IMR-90 (cell line): Measurements from ENCODE around the gene ARHGEF7. TPM values are rescaled to one million over a fixed set of nuclear protein-coding genes. Genes with fewer than 3 reads are reported as not detected.

Source experiments
- ATAC-seq: fragments of 200-7000 bp; cut with Tn5 transposase; 2 replicates; pipeline ENCODE4 v1.9.1; 2020; ENCODE audit warnings: low read depth, mild to moderate bottlenecking, moderate library complexity
- BruUV-seq: library from RNA; stranded (reverse); fragments of 400-500 nt; replicated peaks from 2 replicates; lab custom pipeline; 2021; lab: Mats Ljungman, UMichigan
- CTCF ChIA-PET: fragments of 300-600 bp; formaldehyde crosslinking; extraction: SDS; loops from one replicate; lab custom pipeline; 2021; ENCODE audit warnings: antibody characterized with exemption; lab: Yijun Ruan, JAX
- POLR2A ChIA-PET: fragments of 300-600 bp; sonication (Branson Sonifier 250); formaldehyde crosslinking; loops from one replicate; lab custom pipeline; 2022; ENCODE audit warnings: antibody characterized with exemption; ENCODE audit not compliant: unreplicated experiment; lab: Charles Lee
- DNase-seq: peaks from one replicate; pipeline ENCODE4 v3.0.0; 2013
- H2AFZ ChIP-seq: replicated peaks from 2 replicates; pipeline ENCODE3; 2013; ENCODE audit warnings: low read length, mild to moderate bottlenecking; ENCODE audit not compliant: poor library complexity
- H2AK5ac ChIP-seq: 2 replicates; pipeline ENCODE4 v1.6.1; 2013; ENCODE audit warnings: low read depth, low read length, inconsistent platforms
- H2AK9ac ChIP-seq: replicated peaks from 2 replicates; pipeline ENCODE3; 2013; ENCODE audit warnings: mild to moderate bottlenecking, low read depth, low read length, moderate library complexity; ENCODE audit not compliant: poor library complexity
- H2BK120ac ChIP-seq: 2 replicates; pipeline ENCODE4 v1.6.1; 2013; ENCODE audit warnings: low read depth, low read length, inconsistent platforms
- H2BK15ac ChIP-seq: 3 replicates; pipeline ENCODE4 v1.6.1; 2013; ENCODE audit warnings: low read depth, low read length, inconsistent platforms
- H2BK20ac ChIP-seq: 2 replicates; pipeline ENCODE4 v1.6.1; 2013; ENCODE audit warnings: low read depth, mild to moderate bottlenecking, inconsistent platforms, low read length, moderate library complexity
- H2BK5ac ChIP-seq: 2 replicates; pipeline ENCODE4 v1.6.1; 2013; ENCODE audit warnings: mild to moderate bottlenecking, low read depth, low read length, inconsistent platforms; ENCODE audit not compliant: poor library complexity, severe bottlenecking
- H3K14ac ChIP-seq: replicated peaks from 2 replicates; pipeline ENCODE4 v1.6.1; 2013; ENCODE audit warnings: low read depth, low read length, inconsistent platforms
- H3K18ac ChIP-seq: 2 replicates; pipeline ENCODE4 v1.6.1; 2013; ENCODE audit warnings: low read depth, low read length, control low read depth
- H3K23ac ChIP-seq: 2 replicates; pipeline ENCODE4 v1.6.1; 2013; ENCODE audit warnings: low read depth, low read length, inconsistent platforms
- H3K27ac ChIP-seq: 2 replicates; pipeline ENCODE4 v1.5.1; 2013; ENCODE audit warnings: mild to moderate bottlenecking, control low read depth, low read length; ENCODE audit not compliant: insufficient read depth
- H3K27me3 ChIP-seq: 2 replicates; pipeline ENCODE4 v1.6.1; 2013; ENCODE audit warnings: low read length; ENCODE audit not compliant: control insufficient read depth, insufficient read depth
- H3K36me3 ChIP-seq: 2 replicates; pipeline ENCODE4 v1.6.1; 2013; ENCODE audit warnings: low read length, mixed read lengths; ENCODE audit not compliant: control insufficient read depth, insufficient read depth
- H3K4ac ChIP-seq: 2 replicates; pipeline ENCODE4 v1.6.1; 2013; ENCODE audit warnings: low read depth, low read length, inconsistent platforms
- H3K4me1 ChIP-seq: 2 replicates; pipeline ENCODE4 v1.6.1; 2013; ENCODE audit warnings: low read length, mixed read lengths; ENCODE audit not compliant: control insufficient read depth, insufficient read depth
- H3K4me2 ChIP-seq: 2 replicates; pipeline ENCODE4 v1.6.1; 2013; ENCODE audit warnings: low read depth, mild to moderate bottlenecking, control low read depth, low read length, moderate library complexity
- H3K4me3 ChIP-seq: 2 replicates; pipeline ENCODE4 v1.5.1; 2013; ENCODE audit warnings: low read depth, mild to moderate bottlenecking, control low read depth, low read length, moderate library complexity; ENCODE audit not compliant: insufficient read depth
- H3K56ac ChIP-seq: 2 replicates; pipeline ENCODE4 v1.6.1; 2013; ENCODE audit warnings: low read length, inconsistent platforms; ENCODE audit not compliant: insufficient read depth; ENCODE audit errors: extremely low read depth
- H3K79me1 ChIP-seq, 2 experiments: 2 replicates each; pipeline ENCODE4 v1.6.1; 2013; ENCODE audit warnings: low read length in 2 of 2, inconsistent platforms in 1 of 2, low read depth in 1 of 2
- H3K9ac ChIP-seq: 2 replicates; pipeline ENCODE4 v1.6.1; 2013; ENCODE audit warnings: low read depth, low read length, control low read depth
- H3K9me1 ChIP-seq: 2 replicates; pipeline ENCODE4 v1.6.1; 2013; ENCODE audit warnings: low read length, inconsistent platforms; ENCODE audit not compliant: insufficient read depth
- H3K9me3 ChIP-seq: 2 replicates; pipeline ENCODE4 v1.6.1; 2013; ENCODE audit warnings: low read length; ENCODE audit not compliant: control insufficient read depth, insufficient read depth
- H4K20me1 ChIP-seq: 2 replicates; pipeline ENCODE4 v1.6.1; 2013; ENCODE audit warnings: low read length, inconsistent platforms; ENCODE audit not compliant: insufficient read depth
- H4K5ac ChIP-seq: 2 replicates; pipeline ENCODE4 v1.6.1; 2013; ENCODE audit warnings: mild to moderate bottlenecking, low read depth, low read length, control low read depth
- H4K8ac ChIP-seq, 2 experiments: 2 replicates each; pipeline ENCODE4 v1.6.1; 2013; ENCODE audit warnings: low read depth in 2 of 2, low read length in 2 of 2, control low read depth in 1 of 2, inconsistent platforms in 1 of 2
- H4K91ac ChIP-seq: 2 replicates; pipeline ENCODE4 v1.6.1; 2013; ENCODE audit warnings: low read depth, low read length, inconsistent platforms; ENCODE audit not compliant: insufficient read depth
- BHLHE40 ChIP-seq: fragments of 150-350 bp; IDR thresholded peaks from 2 replicates; pipeline ENCODE4 v1.6.1; 2016; ENCODE audit warnings: mild to moderate bottlenecking, low read depth, low read length
- FOS ChIP-seq: fragments of 150-350 bp; IDR thresholded peaks from 2 replicates; pipeline ENCODE4 v1.6.1; 2016; ENCODE audit warnings: low read depth, low read length
- MXI1 ChIP-seq: IDR thresholded peaks from 2 replicates; pipeline ENCODE4 v1.6.1; 2012; ENCODE audit warnings: low read depth, mild to moderate bottlenecking, low read length, moderate library complexity, borderline replicate concordance
- RAD21 ChIP-seq: IDR thresholded peaks from 2 replicates; pipeline ENCODE4 v1.6.1; 2012; ENCODE audit warnings: low read length, improper control_type of control experiment
- SMC3 ChIP-seq: fragments of 150-350 bp; IDR thresholded peaks from 2 replicates; pipeline ENCODE4 v1.6.1; 2016; ENCODE audit warnings: low read depth, mild to moderate bottlenecking, antibody characterized with exemption, low read length, moderate library complexity
- USF2 ChIP-seq: fragments of 150-350 bp; IDR thresholded peaks from 2 replicates; pipeline ENCODE4 v1.6.1; 2017; ENCODE audit warnings: mild to moderate bottlenecking, antibody characterized with exemption, low read length, low read depth
- WGBS, 2 experiments: methylation state at CpG; one replicate each; pipeline versions ENCODE4 v1.1.5 to v1.1.7; 2013; ENCODE audit warnings: missing lambda C conversion rate in 2 of 2; ENCODE audit not compliant: insufficient read length in 1 of 2; ENCODE audit errors: extremely low coverage in 2 of 2; 5-methylcytosine and 5-hydroxymethylcytosine counted together
- dilution Hi-C: fragments of 300-500 bp; cut with HindIII; formaldehyde crosslinking; loops from one replicate; pipeline ENCODE4 v1.14.3; 2018; ENCODE audit warnings: low sequenced_read_pairs; ENCODE audit not compliant: unreplicated experiment
- in situ Hi-C: fragments of 300-500 bp; cut with MboI; formaldehyde crosslinking; loops from 3 replicates; pipeline ENCODE4 v1.14.3; 2019; ENCODE audit warnings: low sequenced_read_pairs, inconsistent platforms, mixed read lengths
- intact Hi-C: fragments of 100-400 bp; cut with micrococcal nuclease; formaldehyde crosslinking; loops from 2 replicates; pipeline ENCODE4 v1.10.0; 2022
- polyA plus RNA-seq, 3 experiments: library from polyadenylated mRNA; depleted of rRNA; stranded (reverse); fragments of >200 nt; gene quantifications; 2 replicates each; pipeline ENCODE4 v1.2.3, GENCODE V29; 2012; ENCODE audit warnings: low replicate concordance in 1 of 3
- total RNA-seq: library from RNA; depleted of rRNA; stranded (reverse); fragments of >200 nt; gene quantifications from 2 replicates; pipeline ENCODE4 v1.2.3, GENCODE V29; 2012
- TF ChIP-seq, protein P1 (sequence below): conservative IDR thresholded peaks from 2 replicates; pipeline ENCODE4 v1.5.1; 2012; ENCODE audit warnings: mild to moderate bottlenecking, low read depth, low read length, improper control_type of control experiment

ARHGEF7 gene
- total and polyA plus RNA-seq, 2 of the 4 experiments (the other 2 are of a cell fraction), result 32.9 to 59.0 TPM

GRCh38 chr13:111186305-111186935 lies 71.3 kb downstream of the ARHGEF7 start:
- intact Hi-C loops (no loop called here), dilution Hi-C loops (no loop called here), in situ Hi-C loops (no loop called here)
- ChIA-PET POLR2A (no interaction called here), CTCF (no interaction called here)
- H3K23ac ChIP-seq, result no peak overlapping the region
- DNase-seq, result no peak
- no peak overlapping the region for H3K4ac ChIP-seq
- H3K27ac ChIP-seq, result no peak overlapping the region
- H2BK15ac ChIP-seq, result no peak overlapping the region
- H4K20me1 ChIP-seq, result peaks cover 74% of the 10 kb centered on the region
- no peak overlapping the region for H2BK5ac ChIP-seq
- H4K5ac ChIP-seq, result no peak overlapping the region
- no peak overlapping the region for H2AK5ac ChIP-seq
- no peaks in the 10 kb centered on the region for H3K36me3 ChIP-seq
- no peak overlapping the region for H3K9ac ChIP-seq
- H3K4me1 ChIP-seq, result peaks cover 7% of the 10 kb centered on the region
- H3K9me3 ChIP-seq, result no peaks in the 10 kb centered on the region
- H3K4me3 ChIP-seq, result no peak overlapping the region
- TF ChIP-seq SMC3, result no peak
- TF ChIP-seq, protein P1, sequence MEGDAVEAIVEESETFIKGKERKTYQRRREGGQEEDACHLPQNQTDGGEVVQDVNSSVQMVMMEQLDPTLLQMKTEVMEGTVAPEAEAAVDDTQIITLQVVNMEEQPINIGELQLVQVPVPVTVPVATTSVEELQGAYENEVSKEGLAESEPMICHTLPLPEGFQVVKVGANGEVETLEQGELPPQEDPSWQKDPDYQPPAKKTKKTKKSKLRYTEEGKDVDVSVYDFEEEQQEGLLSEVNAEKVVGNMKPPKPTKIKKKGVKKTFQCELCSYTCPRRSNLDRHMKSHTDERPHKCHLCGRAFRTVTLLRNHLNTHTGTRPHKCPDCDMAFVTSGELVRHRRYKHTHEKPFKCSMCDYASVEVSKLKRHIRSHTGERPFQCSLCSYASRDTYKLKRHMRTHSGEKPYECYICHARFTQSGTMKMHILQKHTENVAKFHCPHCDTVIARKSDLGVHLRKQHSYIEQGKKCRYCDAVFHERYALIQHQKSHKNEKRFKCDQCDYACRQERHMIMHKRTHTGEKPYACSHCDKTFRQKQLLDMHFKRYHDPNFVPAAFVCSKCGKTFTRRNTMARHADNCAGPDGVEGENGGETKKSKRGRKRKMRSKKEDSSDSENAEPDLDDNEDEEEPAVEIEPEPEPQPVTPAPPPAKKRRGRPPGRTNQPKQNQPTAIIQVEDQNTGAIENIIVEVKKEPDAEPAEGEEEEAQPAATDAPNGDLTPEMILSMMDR, result no peak
- TF ChIP-seq BHLHE40, result no peak
- no peak for TF ChIP-seq RAD21
- TF ChIP-seq USF2, result no peak
- no peak for TF ChIP-seq FOS
- no peak for TF ChIP-seq MXI1
- no peak overlapping the region for H2AFZ ChIP-seq
- H4K91ac ChIP-seq, result no peak overlapping the region
- no peak overlapping the region for H2BK20ac ChIP-seq
- peaks cover 32% of the 10 kb centered on the region for H3K9me1 ChIP-seq
- H3K14ac ChIP-seq, result no peak overlapping the region
- H3K27me3 ChIP-seq, result no peaks in the 10 kb centered on the region
- peaks cover 38 to 92% of the 10 kb centered on the region in 2 experiments for H3K79me1 ChIP-seq
- no peak overlapping the region for H3K56ac ChIP-seq
- H2AK9ac ChIP-seq, result no peak overlapping the region
- no peak overlapping the region for H3K18ac ChIP-seq
- H2BK120ac ChIP-seq, result no peak overlapping the region
- ATAC-seq, result no peak
- no TSS peak for BruUV-seq
- no CpG with 5 or more reads among the region's 10 CpGs for WGBS, 2 experiments
- H4K8ac ChIP-seq, result no peak overlapping the region
- H3K4me2 ChIP-seq, result no peak overlapping the region
